IMR-90 (cell line): ENCODE measurements around the gene BARD1. TPM values are rescaled to one million over a fixed set of nuclear protein-coding genes. Genes with fewer than 3 reads are reported as not detected.
A peak's percentile ranks its signal among the peaks of the same experiment; 100 is the strongest.

Experiments used
- ATAC-seq: fragments of 200-7000 bp; cut with Tn5 transposase; 2 replicates; pipeline ENCODE4 v1.9.1; 2020; ENCODE audit warnings: low read depth, mild to moderate bottlenecking, moderate library complexity
- BruUV-seq: library from RNA; stranded (reverse); fragments of 400-500 nt; replicated peaks from 2 replicates; lab custom pipeline; 2021; lab: Mats Ljungman, UMichigan
- CTCF ChIA-PET: fragments of 300-600 bp; formaldehyde crosslinking; extraction: SDS; loops from one replicate; lab custom pipeline; 2021; ENCODE audit warnings: antibody characterized with exemption; lab: Yijun Ruan, JAX
- POLR2A ChIA-PET: fragments of 300-600 bp; sonication (Branson Sonifier 250); formaldehyde crosslinking; loops from one replicate; lab custom pipeline; 2022; ENCODE audit warnings: antibody characterized with exemption; ENCODE audit not compliant: unreplicated experiment; lab: Charles Lee
- DNase-seq: peaks from one replicate; pipeline ENCODE4 v3.0.0; 2013
- H2AFZ ChIP-seq: replicated peaks from 2 replicates; pipeline ENCODE3; 2013; ENCODE audit warnings: low read length, mild to moderate bottlenecking; ENCODE audit not compliant: poor library complexity
- H2AK5ac ChIP-seq: 2 replicates; pipeline ENCODE4 v1.6.1; 2013; ENCODE audit warnings: low read depth, low read length, inconsistent platforms
- H2AK9ac ChIP-seq: replicated peaks from 2 replicates; pipeline ENCODE3; 2013; ENCODE audit warnings: mild to moderate bottlenecking, low read depth, low read length, moderate library complexity; ENCODE audit not compliant: poor library complexity
- H2BK120ac ChIP-seq: 2 replicates; pipeline ENCODE4 v1.6.1; 2013; ENCODE audit warnings: low read depth, low read length, inconsistent platforms
- H2BK15ac ChIP-seq: 3 replicates; pipeline ENCODE4 v1.6.1; 2013; ENCODE audit warnings: low read depth, low read length, inconsistent platforms
- H2BK20ac ChIP-seq: 2 replicates; pipeline ENCODE4 v1.6.1; 2013; ENCODE audit warnings: low read depth, mild to moderate bottlenecking, inconsistent platforms, low read length, moderate library complexity
- H2BK5ac ChIP-seq: 2 replicates; pipeline ENCODE4 v1.6.1; 2013; ENCODE audit warnings: mild to moderate bottlenecking, low read depth, low read length, inconsistent platforms; ENCODE audit not compliant: poor library complexity, severe bottlenecking
- H3K14ac ChIP-seq: replicated peaks from 2 replicates; pipeline ENCODE4 v1.6.1; 2013; ENCODE audit warnings: low read depth, low read length, inconsistent platforms
- H3K18ac ChIP-seq: 2 replicates; pipeline ENCODE4 v1.6.1; 2013; ENCODE audit warnings: low read depth, low read length, control low read depth
- H3K23ac ChIP-seq: 2 replicates; pipeline ENCODE4 v1.6.1; 2013; ENCODE audit warnings: low read depth, low read length, inconsistent platforms
- H3K27ac ChIP-seq: 2 replicates; pipeline ENCODE4 v1.5.1; 2013; ENCODE audit warnings: mild to moderate bottlenecking, control low read depth, low read length; ENCODE audit not compliant: insufficient read depth
- H3K27me3 ChIP-seq: 2 replicates; pipeline ENCODE4 v1.6.1; 2013; ENCODE audit warnings: low read length; ENCODE audit not compliant: control insufficient read depth, insufficient read depth
- H3K36me3 ChIP-seq: 2 replicates; pipeline ENCODE4 v1.6.1; 2013; ENCODE audit warnings: low read length, mixed read lengths; ENCODE audit not compliant: control insufficient read depth, insufficient read depth
- H3K4ac ChIP-seq: 2 replicates; pipeline ENCODE4 v1.6.1; 2013; ENCODE audit warnings: low read depth, low read length, inconsistent platforms
- H3K4me1 ChIP-seq: 2 replicates; pipeline ENCODE4 v1.6.1; 2013; ENCODE audit warnings: low read length, mixed read lengths; ENCODE audit not compliant: control insufficient read depth, insufficient read depth
- H3K4me2 ChIP-seq: 2 replicates; pipeline ENCODE4 v1.6.1; 2013; ENCODE audit warnings: low read depth, mild to moderate bottlenecking, control low read depth, low read length, moderate library complexity
- H3K4me3 ChIP-seq: 2 replicates; pipeline ENCODE4 v1.5.1; 2013; ENCODE audit warnings: low read depth, mild to moderate bottlenecking, control low read depth, low read length, moderate library complexity; ENCODE audit not compliant: insufficient read depth
- H3K56ac ChIP-seq: 2 replicates; pipeline ENCODE4 v1.6.1; 2013; ENCODE audit warnings: low read length, inconsistent platforms; ENCODE audit not compliant: insufficient read depth; ENCODE audit errors: extremely low read depth
- H3K79me1 ChIP-seq, 2 experiments: 2 replicates each; pipeline ENCODE4 v1.6.1; 2013; ENCODE audit warnings: low read length in 2 of 2, inconsistent platforms in 1 of 2, low read depth in 1 of 2
- H3K9ac ChIP-seq: 2 replicates; pipeline ENCODE4 v1.6.1; 2013; ENCODE audit warnings: low read depth, low read length, control low read depth
- H3K9me1 ChIP-seq: 2 replicates; pipeline ENCODE4 v1.6.1; 2013; ENCODE audit warnings: low read length, inconsistent platforms; ENCODE audit not compliant: insufficient read depth
- H3K9me3 ChIP-seq: 2 replicates; pipeline ENCODE4 v1.6.1; 2013; ENCODE audit warnings: low read length; ENCODE audit not compliant: control insufficient read depth, insufficient read depth
- H4K20me1 ChIP-seq: 2 replicates; pipeline ENCODE4 v1.6.1; 2013; ENCODE audit warnings: low read length, inconsistent platforms; ENCODE audit not compliant: insufficient read depth
- H4K5ac ChIP-seq: 2 replicates; pipeline ENCODE4 v1.6.1; 2013; ENCODE audit warnings: mild to moderate bottlenecking, low read depth, low read length, control low read depth
- H4K8ac ChIP-seq, 2 experiments: 2 replicates each; pipeline ENCODE4 v1.6.1; 2013; ENCODE audit warnings: low read depth in 2 of 2, low read length in 2 of 2, control low read depth in 1 of 2, inconsistent platforms in 1 of 2
- H4K91ac ChIP-seq: 2 replicates; pipeline ENCODE4 v1.6.1; 2013; ENCODE audit warnings: low read depth, low read length, inconsistent platforms; ENCODE audit not compliant: insufficient read depth
- BHLHE40 ChIP-seq: fragments of 150-350 bp; IDR thresholded peaks from 2 replicates; pipeline ENCODE4 v1.6.1; 2016; ENCODE audit warnings: mild to moderate bottlenecking, low read depth, low read length
- CHD1 ChIP-seq: IDR thresholded peaks from 2 replicates; pipeline ENCODE4 v1.6.1; 2012; ENCODE audit warnings: low read depth, low read length, improper control_type of control experiment
- CTCF ChIP-seq: conservative IDR thresholded peaks from 2 replicates; pipeline ENCODE4 v1.5.1; 2012; ENCODE audit warnings: mild to moderate bottlenecking, low read depth, low read length, improper control_type of control experiment
- MAZ ChIP-seq: IDR thresholded peaks from 2 replicates; pipeline ENCODE4 v1.6.1; 2012; ENCODE audit warnings: low read depth, mild to moderate bottlenecking, low read length, improper control_type of control experiment, moderate library complexity, borderline replicate concordance
- MXI1 ChIP-seq: IDR thresholded peaks from 2 replicates; pipeline ENCODE4 v1.6.1; 2012; ENCODE audit warnings: low read depth, mild to moderate bottlenecking, low read length, moderate library complexity, borderline replicate concordance
- NFE2L2 ChIP-seq: fragments of 150-350 bp; IDR thresholded peaks from 2 replicates; pipeline ENCODE4 v1.6.1; 2016; ENCODE audit warnings: low read depth, mild to moderate bottlenecking, low read length
- POLR2A ChIP-seq: IDR thresholded peaks from 2 replicates; pipeline ENCODE4 v1.6.1; 2012; ENCODE audit warnings: mild to moderate bottlenecking, low read depth, low read length
- RAD21 ChIP-seq: IDR thresholded peaks from 2 replicates; pipeline ENCODE4 v1.6.1; 2012; ENCODE audit warnings: low read length, improper control_type of control experiment
- RCOR1 ChIP-seq: IDR thresholded peaks from 2 replicates; pipeline ENCODE4 v1.6.1; 2012; ENCODE audit warnings: mild to moderate bottlenecking, low read length, improper control_type of control experiment; ENCODE audit not compliant: insufficient replicate concordance
- RFX5 ChIP-seq: IDR thresholded peaks from 2 replicates; pipeline ENCODE4 v1.8.0; 2012; ENCODE audit warnings: low read depth, mild to moderate bottlenecking, low read length, moderate library complexity
- WGBS, 2 experiments: methylation state at CpG; one replicate each; pipeline versions ENCODE4 v1.1.5 to v1.1.7; 2013; ENCODE audit warnings: missing lambda C conversion rate in 2 of 2; ENCODE audit not compliant: insufficient read length in 1 of 2; ENCODE audit errors: extremely low coverage in 2 of 2; 5-methylcytosine and 5-hydroxymethylcytosine counted together
- dilution Hi-C: fragments of 300-500 bp; cut with HindIII; formaldehyde crosslinking; loops from one replicate; pipeline ENCODE4 v1.14.3; 2018; ENCODE audit warnings: low sequenced_read_pairs; ENCODE audit not compliant: unreplicated experiment
- in situ Hi-C: fragments of 300-500 bp; cut with MboI; formaldehyde crosslinking; loops from 3 replicates; pipeline ENCODE4 v1.14.3; 2019; ENCODE audit warnings: low sequenced_read_pairs, inconsistent platforms, mixed read lengths
- intact Hi-C: fragments of 100-400 bp; cut with micrococcal nuclease; formaldehyde crosslinking; loops from 2 replicates; pipeline ENCODE4 v1.10.0; 2022
- polyA plus RNA-seq, 3 experiments: library from polyadenylated mRNA; depleted of rRNA; stranded (reverse); fragments of >200 nt; gene quantifications; 2 replicates each; pipeline ENCODE4 v1.2.3, GENCODE V29; 2012; ENCODE audit warnings: low replicate concordance in 1 of 3
- total RNA-seq: library from RNA; depleted of rRNA; stranded (reverse); fragments of >200 nt; gene quantifications from 2 replicates; pipeline ENCODE4 v1.2.3, GENCODE V29; 2012

The BARD1 gene
- total and polyA plus RNA-seq, 2 of the 4 experiments (the other 2 are of a cell fraction), result 3.1 to 34.6 TPM

DNA sequence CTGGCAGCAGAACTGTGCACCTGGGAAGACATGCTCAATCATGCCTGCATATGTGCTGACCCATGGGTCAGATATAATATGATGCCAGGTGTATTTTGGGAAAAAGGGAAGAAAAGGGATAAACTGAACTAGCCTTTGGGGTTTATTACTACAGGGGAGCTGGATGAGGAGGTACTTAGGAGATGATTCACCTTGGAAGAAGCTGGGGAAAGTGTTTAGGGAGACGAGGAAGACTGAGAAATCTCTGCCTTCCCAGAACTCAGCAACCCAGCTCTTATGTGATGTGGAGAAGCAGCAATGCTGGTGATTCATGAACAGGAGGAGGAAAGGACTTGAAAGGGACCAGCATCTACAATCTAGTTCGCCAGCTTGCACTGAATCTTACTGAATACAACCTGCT, 110.2 kb downstream of the BARD1 start:
- no peak overlapping the region for H2BK15ac ChIP-seq
- dilution Hi-C loops, result no loop called here
- ATAC-seq, result no peak

More for the DNA sequence above, 110.2 kb downstream of the BARD1 start:
- intact Hi-C loops (no loop called here), in situ Hi-C loops (no loop called here)
- H4K8ac ChIP-seq, result no peak overlapping the region
- no CpG with 5 or more reads among the region's 2 CpGs for WGBS, 2 experiments
- no peaks in the 10 kb centered on the region for H3K9me1 ChIP-seq
- no peak overlapping the region for H4K5ac ChIP-seq
- H2AK9ac ChIP-seq, result no peak overlapping the region
- no peak overlapping the region for H2AFZ ChIP-seq
- POLR2A ChIA-PET, result no interaction called here
- no peaks in the 10 kb centered on the region for H3K4me1 ChIP-seq
- no peaks in the 10 kb centered on the region for H3K79me1 ChIP-seq
- H3K4me2 ChIP-seq, result no peak overlapping the region
- no TSS peak for BruUV-seq
- no peaks in the 10 kb centered on the region for H3K27me3 ChIP-seq
- H2AK5ac ChIP-seq, result no peak overlapping the region
- H3K23ac ChIP-seq, result no peak overlapping the region
- CTCF ChIA-PET, result interaction anchor here (0.6 kb wide), 1 partner anchor 106 kb away, joined by 5 read pairs; no protein-coding TSS in a partner anchor
- H3K56ac ChIP-seq, result no peak overlapping the region
- H3K4me3 ChIP-seq, result no peak overlapping the region
- DNase-seq, result peak; percentile 44
- no peak overlapping the region for H3K27ac ChIP-seq
- H3K14ac ChIP-seq, result no peak overlapping the region
- no peak for TF ChIP-seq MAZ
- TF ChIP-seq CTCF, result no peak
- no peak for TF ChIP-seq BHLHE40
- no peak for TF ChIP-seq MXI1
- TF ChIP-seq RAD21, result no peak
- no peak for TF ChIP-seq NFE2L2
- no peak for TF ChIP-seq CHD1
- TF ChIP-seq POLR2A, result no peak
- TF ChIP-seq RFX5, result no peak
- TF ChIP-seq RCOR1, result no peak
- H3K18ac ChIP-seq, result no peak overlapping the region
- H3K9ac ChIP-seq, result no peak overlapping the region
- no peak overlapping the region for H2BK20ac ChIP-seq
- H2BK120ac ChIP-seq, result no peak overlapping the region
- H2BK5ac ChIP-seq, result no peak overlapping the region
- H4K91ac ChIP-seq, result no peak overlapping the region
- no peaks in the 10 kb centered on the region for H3K36me3 ChIP-seq
- H4K20me1 ChIP-seq, result no peaks in the 10 kb centered on the region
- peaks cover 3% of the 10 kb centered on the region; the same call in 1 of the 2 replicates for H3K9me3 ChIP-seq
- H3K4ac ChIP-seq, result no peak overlapping the region
